Measurements from ENCODE around the gene EZR.

- TF ChIP-seq CTCF (IDR thresholded peaks at IDR 0.05; ENCODE audit: poor library complexity) (no peak), EZH2phosphoT487 (IDR thresholded peaks at IDR 0.05; ENCODE audit: low read depth, severe bottlenecking, unreplicated experiment) (no peak)
These were observed 11.6 kb upstream of the EZR start for GRCh38 chr6:158830736-158831135.
